MG63 (cell line): Measurements from ENCODE around the gene PLXNC1. TPM values are rescaled to one million over a fixed set of nuclear protein-coding genes. Genes with fewer than 3 reads are reported as not detected.

ENCODE experiments used
- DNase-seq: peaks from one replicate; pipeline ENCODE4 v3.0.0-alpha.2; 2020
- H3K27me3 ChIP-seq: fragments of 250-450 bp; sonication (Bioruptor Pico); 2 replicates; pipeline ENCODE4 v1.5.1; 2020; ENCODE audit warnings: mild to moderate bottlenecking, moderate library complexity
- H3K36me3 ChIP-seq: fragments of 250-450 bp; sonication (Bioruptor Pico); 2 replicates; pipeline ENCODE4 v1.5.1; 2020; ENCODE audit warnings: mild to moderate bottlenecking, moderate library complexity
- H3K4me3 ChIP-seq: fragments of 250-450 bp; sonication (Bioruptor Pico); 2 replicates; pipeline ENCODE4 v1.5.1; 2020; ENCODE audit warnings: mild to moderate bottlenecking, moderate library complexity
- H3K9me3 ChIP-seq: fragments of 250-450 bp; sonication (Bioruptor Pico); 2 replicates; pipeline ENCODE4 v1.5.1; 2020; ENCODE audit warnings: mild to moderate bottlenecking, moderate library complexity
- total RNA-seq: library from RNA; depleted of rRNA; stranded (reverse); fragments of >200 nt; shearing (Covaris generic); gene quantifications from 2 replicates; pipeline ENCODE4 v1.2.3, GENCODE V29; 2014; ENCODE audit warnings: low replicate concordance

PLXNC1 gene
- total RNA-seq, 1 experiment from 2014 or later, result 0.16 TPM

DNA sequence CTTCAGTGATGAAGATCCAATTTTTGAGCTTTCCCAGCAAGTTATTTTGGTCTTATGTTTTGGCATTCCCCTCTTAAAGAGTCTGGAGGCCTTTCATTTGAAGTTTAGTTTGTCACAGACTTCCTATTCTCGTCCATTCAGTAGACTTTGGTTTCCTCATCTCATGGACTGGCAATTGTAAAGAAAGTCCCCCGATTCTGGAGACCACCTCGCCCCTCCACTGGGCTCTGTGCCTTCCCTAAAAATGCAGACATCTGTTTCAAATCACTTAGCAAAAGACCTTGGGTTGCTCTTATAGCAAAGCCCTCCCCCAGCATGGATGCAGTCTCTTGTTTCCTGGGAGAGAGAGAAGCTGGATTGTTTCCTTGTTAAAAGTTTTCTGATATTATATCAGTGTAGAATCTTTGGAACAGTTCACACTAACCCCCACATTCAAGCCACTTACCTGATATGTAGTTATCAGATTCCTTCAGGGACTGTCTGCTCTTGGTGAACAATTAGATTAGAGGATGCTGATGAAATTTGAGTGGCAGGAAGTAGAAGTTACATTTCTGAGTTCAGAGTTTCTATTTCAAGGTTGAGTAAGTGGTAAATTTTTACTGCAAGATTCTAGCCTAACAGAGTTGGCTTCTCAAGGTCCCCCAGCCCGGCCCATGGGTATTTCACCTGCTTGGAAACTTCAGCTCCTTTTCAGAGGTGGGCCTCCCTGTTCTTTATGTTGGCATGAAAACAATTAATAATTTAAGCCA, 56.3 kb downstream of the PLXNC1 start:
- Histone ChIP-seq H3K27me3 (no peaks in the 10 kb centered on the region), H3K36me3 (no peaks in the 10 kb centered on the region), H3K4me3 (no peak overlapping the region), H3K9me3 (no peaks in the 10 kb centered on the region; the same call in 1 of the 2 replicates)
- DNase-seq, result no peak

DNA sequence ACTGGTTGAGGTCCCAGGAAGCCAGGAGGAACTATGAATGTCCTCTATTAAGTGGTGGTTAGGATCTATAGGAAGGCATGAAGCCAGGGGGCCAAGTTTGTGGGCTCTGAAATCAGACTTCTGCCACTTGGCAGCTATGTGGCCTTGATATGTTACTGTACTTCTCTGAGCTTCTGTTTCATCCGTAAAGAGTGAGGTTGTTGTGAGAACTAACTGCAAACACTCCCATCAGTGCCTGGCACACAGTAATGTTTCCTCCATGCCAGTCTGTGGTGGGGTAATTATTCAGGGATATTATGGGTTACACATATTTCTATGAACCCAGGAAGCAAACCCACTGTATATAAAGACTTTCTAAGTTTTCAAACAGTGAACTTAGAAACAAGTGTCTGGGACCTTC, 57.4 kb downstream of the PLXNC1 start:
- H3K36me3 ChIP-seq, result no peaks in the 10 kb centered on the region
- no peaks in the 10 kb centered on the region for H3K27me3 ChIP-seq
- no peak overlapping the region for H3K4me3 ChIP-seq
- DNase-seq, result no peak
- no peaks in the 10 kb centered on the region; the same call in 1 of the 2 replicates for H3K9me3 ChIP-seq

DNA sequence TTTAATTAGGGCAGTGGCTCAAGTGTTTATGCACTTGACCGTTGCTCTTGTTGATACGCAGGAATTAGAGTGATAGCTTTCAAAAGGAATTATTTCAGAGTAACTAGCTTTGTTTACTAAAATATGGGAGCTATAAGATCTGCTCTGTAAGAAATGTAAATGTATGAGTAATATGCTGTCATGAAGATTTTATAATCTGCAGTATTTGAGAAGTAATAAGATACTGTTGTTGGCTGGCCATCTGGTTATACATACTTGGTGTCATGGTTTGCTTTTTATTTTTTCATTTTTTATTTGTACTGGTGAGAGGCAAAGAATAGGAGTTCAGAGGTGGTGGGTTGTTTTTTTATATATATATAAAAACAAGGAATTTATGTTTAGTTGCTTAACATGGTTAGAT, 58.5 kb downstream of the PLXNC1 start:
- no peaks in the 10 kb centered on the region; the same call in 1 of the 2 replicates for H3K9me3 ChIP-seq
- no peak for DNase-seq
- H3K27me3 ChIP-seq, result no peaks in the 10 kb centered on the region
- no peak overlapping the region for H3K4me3 ChIP-seq
- no peaks in the 10 kb centered on the region for H3K36me3 ChIP-seq

DNA sequence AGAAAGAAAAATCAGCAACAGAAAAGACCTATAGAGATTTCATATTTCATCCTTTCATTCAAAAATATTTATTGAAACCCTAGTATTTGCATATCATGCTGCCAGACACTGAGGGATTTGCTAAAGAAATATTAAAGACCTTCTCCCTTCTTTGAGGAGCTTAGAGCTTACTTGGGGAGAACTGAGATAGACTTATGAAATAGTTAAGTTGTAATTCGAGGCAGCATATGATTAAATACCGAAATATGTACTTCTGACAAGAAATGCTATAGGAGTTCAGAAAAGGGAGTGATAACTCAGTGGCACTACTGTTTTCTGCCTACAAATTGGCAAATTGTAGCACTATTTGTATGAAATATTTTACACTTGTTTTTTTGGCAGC, 59.1 kb downstream of the PLXNC1 start:
- Histone ChIP-seq H3K36me3 (no peaks in the 10 kb centered on the region), H3K27me3 (no peaks in the 10 kb centered on the region), H3K9me3 (no peaks in the 10 kb centered on the region; the same call in 1 of the 2 replicates), H3K4me3 (no peak overlapping the region)
- no peak for DNase-seq

DNA sequence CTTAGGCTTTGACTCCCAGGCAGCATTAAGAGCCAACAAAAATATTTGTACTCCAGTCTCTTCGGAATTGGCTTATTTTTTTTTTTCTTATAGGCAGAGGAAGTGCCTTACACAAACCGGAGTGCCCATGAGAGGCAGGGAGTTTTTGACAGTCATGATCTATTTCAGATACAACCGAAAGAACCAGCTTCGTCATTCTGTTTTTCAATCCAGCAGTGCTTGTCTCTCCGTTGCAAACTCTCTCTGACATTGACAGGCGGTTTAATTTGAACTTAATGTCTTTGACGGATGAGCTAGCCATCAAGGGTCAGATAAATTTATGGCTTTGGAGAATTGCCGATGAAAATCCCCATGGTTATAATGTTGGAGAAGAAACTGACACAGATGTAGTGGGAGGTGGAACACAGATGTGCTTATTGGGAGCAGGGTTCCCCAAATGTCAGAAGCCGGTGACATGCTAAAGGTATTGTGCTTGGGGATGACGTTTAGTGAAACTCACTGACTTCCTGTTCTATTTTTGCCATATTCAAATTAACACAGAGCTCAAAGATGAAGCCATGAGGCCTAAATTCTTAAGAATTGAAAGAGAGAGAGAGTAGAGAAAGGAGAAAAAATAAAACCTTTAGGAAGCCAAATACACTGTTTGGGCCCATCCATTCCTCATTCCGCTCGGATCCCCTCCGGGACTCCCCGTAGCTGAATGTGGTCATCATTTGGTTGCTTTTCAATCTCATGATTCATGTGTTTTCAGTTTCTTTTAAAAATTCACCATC, 59.7 kb downstream of the PLXNC1 start:
- Histone ChIP-seq H3K9me3 (no peaks in the 10 kb centered on the region; the same call in 1 of the 2 replicates), H3K27me3 (no peaks in the 10 kb centered on the region), H3K36me3 (no peaks in the 10 kb centered on the region), H3K4me3 (no peak overlapping the region)
- peak; percentile 25 for DNase-seq

DNA sequence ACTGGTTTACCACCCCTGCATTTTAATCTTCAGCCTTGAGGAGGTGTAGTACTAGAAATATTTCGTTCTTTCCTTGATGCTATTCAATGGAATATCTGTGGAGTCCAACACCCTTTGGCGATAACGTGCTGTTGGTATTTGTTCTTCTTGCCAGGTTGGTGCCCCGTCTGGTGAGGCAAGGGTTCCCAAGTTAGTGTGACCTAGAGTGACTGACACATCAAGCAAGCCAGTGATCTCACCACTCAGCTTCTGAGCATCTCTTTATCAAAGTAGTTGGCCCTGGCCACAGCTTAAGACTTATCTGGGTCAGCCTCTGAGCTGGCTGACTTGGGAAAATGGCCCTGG, 60.2 kb downstream of the PLXNC1 start:
- Histone ChIP-seq H3K9me3 (no peaks in the 10 kb centered on the region; the same call in 1 of the 2 replicates), H3K36me3 (no peaks in the 10 kb centered on the region), H3K27me3 (no peaks in the 10 kb centered on the region), H3K4me3 (no peak overlapping the region)
- no peak for DNase-seq

DNA sequence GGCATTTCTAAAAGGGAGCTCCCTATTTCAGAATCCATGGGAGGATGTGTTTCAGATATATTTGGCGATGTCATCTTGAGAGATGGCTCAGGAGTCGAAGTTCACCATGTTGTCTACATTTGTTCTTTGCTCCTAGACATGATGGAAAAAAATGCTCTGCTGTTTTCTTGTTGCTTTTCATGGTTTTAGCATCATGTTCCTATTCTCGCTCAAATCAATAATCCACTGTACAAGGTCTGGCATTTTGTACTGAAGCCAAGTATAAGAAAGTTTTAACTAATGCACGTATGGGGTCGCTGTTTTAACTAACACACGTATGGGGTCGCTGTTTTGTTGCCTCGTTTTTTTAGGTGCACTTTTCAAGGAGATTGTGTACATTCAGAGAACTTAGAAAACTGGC, 60.9 kb downstream of the PLXNC1 start:
- H3K36me3 ChIP-seq, result no peaks in the 10 kb centered on the region
- DNase-seq, result no peak
- no peaks in the 10 kb centered on the region for H3K27me3 ChIP-seq
- no peak overlapping the region for H3K4me3 ChIP-seq
- no peaks in the 10 kb centered on the region; the same call in 1 of the 2 replicates for H3K9me3 ChIP-seq

DNA sequence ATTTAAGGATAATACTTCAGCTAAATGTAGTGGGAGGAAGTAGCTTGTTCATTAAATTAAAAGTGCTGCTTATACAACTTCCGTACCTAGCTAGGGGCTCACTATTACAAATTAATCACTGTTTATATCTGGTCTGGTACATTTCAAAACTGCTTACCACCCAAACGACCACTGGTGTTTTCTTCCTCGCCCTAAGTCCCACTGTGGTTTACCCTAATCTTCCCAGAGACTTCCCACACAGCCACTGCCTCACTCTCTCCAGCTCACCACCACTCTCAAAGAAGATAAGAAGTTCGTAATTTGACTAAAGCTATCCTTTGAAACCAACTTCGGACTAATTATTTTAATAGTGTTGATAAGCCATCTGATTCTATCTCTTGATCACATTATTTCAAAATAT, 62.6 kb downstream of the PLXNC1 start:
- DNase-seq, result no peak
- no peaks in the 10 kb centered on the region; the same call in 1 of the 2 replicates for H3K9me3 ChIP-seq
- H3K36me3 ChIP-seq, result no peaks in the 10 kb centered on the region
- H3K4me3 ChIP-seq, result no peak overlapping the region
- peaks cover 2% of the 10 kb centered on the region; the same call in 1 of the 2 replicates for H3K27me3 ChIP-seq

DNA sequence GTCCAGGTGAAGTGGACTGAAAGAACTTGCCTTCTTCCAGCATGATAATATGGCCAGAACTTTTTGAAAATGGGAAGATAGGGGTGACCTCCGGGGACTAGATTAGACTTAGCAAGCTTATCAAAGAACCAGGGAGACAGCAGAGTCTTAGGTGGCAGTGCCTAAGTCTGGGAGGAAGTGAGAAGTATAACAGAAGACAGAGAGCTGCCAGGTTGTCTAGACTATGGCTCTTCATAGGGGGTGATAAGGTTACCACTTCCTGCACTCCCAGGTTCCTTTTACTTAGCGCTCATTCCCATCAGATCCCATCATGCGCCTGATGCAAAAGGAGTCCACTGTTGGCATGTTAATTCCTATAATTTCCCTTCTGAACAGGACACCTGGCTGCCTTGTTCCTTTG, 69.9 kb downstream of the PLXNC1 start:
- DNase-seq, result no peak
- Histone ChIP-seq H3K27me3 (peaks cover 2% of the 10 kb centered on the region), H3K9me3 (no peaks in the 10 kb centered on the region), H3K4me3 (no peak overlapping the region), H3K36me3 (no peaks in the 10 kb centered on the region)

DNA sequence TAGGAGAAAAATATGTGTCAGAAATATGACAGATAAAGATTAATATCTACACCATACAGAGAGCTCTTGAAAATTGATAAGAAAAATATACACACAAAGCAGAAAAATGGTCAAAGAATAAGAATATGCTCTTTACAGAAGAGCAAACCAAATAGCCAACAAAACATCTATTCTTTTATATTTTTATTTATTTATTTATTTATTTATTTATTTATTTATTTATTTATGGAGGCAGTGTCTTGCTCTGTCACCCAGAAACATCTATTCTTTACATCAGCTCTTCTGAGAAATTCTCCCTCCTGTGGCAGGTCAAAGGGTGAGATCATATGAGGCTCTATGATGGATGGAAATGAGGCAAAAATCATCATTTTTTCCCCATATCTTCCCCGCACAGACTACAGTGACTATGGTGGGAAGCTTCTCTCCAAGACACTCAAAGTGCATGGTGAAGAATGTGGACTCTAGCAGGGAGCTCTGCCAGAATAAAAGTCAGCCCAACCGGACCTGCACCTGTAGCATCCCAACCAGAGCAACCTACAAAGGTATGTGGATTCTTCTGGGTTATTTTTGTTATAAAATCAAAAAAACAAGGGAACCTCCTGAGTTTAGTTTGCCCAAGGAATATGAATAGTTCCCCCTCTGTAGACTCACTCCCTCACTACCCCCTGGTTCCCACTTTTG, 71.4 kb downstream of the PLXNC1 start:
- DNase-seq, result no peak
- Histone ChIP-seq H3K9me3 (no peaks in the 10 kb centered on the region), H3K4me3 (no peak overlapping the region), H3K36me3 (no peaks in the 10 kb centered on the region), H3K27me3 (peaks cover 2% of the 10 kb centered on the region)

DNA sequence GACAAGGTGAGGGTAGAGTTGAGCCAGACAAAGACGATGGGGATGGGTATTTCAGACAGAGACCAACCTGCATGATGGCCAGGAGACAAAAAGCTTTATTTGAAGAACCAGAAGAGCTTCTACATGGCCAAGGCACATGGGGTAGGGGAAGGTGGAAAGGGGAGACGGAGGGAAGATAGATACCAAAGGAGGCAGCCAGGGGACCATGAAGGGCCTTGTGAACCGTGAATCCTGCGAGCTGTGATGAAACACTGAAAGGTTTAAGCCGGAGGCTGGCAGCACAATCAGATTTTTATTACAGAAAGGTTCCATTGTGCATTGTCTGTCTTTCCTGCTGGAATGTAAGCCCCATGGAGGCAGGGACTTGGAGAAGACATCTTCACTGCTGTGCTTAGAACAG, 72.4 kb downstream of the PLXNC1 start:
- DNase-seq, result no peak
- Histone ChIP-seq H3K4me3 (no peak overlapping the region), H3K27me3 (no peaks in the 10 kb centered on the region; the same call in 1 of the 2 replicates), H3K9me3 (no peaks in the 10 kb centered on the region), H3K36me3 (no peaks in the 10 kb centered on the region)

DNA sequence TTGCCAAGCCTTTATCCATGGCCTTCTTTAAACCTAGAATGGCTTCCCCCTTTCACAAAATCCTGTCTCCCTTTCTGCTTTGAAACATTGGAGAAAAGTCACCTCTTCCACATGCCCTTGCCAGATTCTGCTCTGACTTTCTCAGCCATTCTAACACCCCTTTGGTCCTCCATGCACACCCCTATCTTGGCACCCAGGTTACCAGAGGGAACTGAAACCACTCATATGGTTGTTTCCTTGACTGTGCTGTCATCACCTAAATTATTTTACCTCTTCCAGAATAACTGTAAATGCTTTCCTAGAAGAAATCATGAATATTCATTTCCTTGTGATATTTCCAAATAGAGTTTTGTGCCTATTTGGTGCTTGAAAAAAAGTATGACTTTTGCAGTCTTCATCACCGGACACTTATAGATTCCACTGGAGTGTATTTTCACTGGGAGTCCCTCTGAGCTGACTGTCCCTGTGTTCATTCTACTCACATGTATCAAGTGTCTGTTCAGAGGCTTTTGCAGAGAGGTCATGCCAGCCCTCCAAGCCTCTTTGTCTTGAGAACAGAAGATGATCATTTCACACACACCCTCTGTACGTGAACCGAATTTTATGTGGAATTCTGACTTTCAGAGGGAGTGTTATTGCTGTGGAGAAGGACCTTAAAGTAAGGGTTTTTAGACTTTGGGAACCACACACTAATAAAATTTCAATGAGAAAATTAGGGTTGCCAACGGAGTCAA, 74.1 kb downstream of the PLXNC1 start:
- no peaks in the 10 kb centered on the region; the same call in 1 of the 2 replicates for H3K27me3 ChIP-seq
- no peaks in the 10 kb centered on the region for H3K9me3 ChIP-seq
- no peak for DNase-seq
- H3K36me3 ChIP-seq, result no peaks in the 10 kb centered on the region
- no peak overlapping the region for H3K4me3 ChIP-seq

DNA sequence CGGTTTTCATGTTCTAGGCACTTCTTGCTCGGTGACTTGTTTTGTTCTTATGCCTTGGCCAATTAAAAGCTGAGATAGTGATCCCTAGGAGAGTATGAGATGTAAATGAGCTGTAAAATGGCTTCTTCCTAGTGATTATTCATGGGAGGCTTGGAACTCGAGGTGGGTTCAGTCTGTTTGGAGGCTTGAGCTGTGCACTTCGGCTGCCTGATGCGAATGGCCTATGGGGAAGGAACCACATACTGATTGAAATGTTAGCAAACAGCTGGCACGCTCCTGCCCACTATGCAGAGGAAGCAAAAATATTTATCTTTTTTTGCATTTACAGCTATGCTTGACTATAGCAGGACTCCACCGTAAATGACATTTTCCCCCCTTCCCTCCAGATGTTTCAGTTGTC, 75.5 kb downstream of the PLXNC1 start:
- Histone ChIP-seq H3K36me3 (no peaks in the 10 kb centered on the region), H3K4me3 (no peak overlapping the region), H3K27me3 (peaks cover 5% of the 10 kb centered on the region; the same call in 1 of the 2 replicates), H3K9me3 (no peaks in the 10 kb centered on the region)
- no peak for DNase-seq

DNA sequence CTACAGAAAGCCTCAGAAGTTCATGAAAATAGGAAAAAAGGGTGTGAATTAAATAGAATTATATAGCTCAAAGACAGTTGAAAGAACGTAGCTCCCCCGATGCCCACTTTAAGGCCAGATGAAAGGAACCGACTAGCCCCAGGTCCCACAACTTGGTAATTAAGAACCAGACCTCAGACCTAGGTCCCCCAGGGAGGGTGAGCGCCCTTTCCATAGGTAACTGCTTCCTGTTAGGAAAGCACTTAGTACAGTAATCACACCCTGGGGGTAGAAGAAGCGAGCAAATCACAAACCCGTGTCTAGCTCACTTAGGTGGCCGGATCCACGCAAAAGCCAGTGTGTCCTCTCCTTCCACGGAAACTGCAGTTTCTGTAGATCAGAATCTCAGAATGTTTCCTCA, 77.1 kb downstream of the PLXNC1 start:
- Histone ChIP-seq H3K9me3 (no peaks in the 10 kb centered on the region), H3K36me3 (no peaks in the 10 kb centered on the region), H3K27me3 (peaks cover 7% of the 10 kb centered on the region), H3K4me3 (no peak overlapping the region)
- DNase-seq, result no peak

DNA sequence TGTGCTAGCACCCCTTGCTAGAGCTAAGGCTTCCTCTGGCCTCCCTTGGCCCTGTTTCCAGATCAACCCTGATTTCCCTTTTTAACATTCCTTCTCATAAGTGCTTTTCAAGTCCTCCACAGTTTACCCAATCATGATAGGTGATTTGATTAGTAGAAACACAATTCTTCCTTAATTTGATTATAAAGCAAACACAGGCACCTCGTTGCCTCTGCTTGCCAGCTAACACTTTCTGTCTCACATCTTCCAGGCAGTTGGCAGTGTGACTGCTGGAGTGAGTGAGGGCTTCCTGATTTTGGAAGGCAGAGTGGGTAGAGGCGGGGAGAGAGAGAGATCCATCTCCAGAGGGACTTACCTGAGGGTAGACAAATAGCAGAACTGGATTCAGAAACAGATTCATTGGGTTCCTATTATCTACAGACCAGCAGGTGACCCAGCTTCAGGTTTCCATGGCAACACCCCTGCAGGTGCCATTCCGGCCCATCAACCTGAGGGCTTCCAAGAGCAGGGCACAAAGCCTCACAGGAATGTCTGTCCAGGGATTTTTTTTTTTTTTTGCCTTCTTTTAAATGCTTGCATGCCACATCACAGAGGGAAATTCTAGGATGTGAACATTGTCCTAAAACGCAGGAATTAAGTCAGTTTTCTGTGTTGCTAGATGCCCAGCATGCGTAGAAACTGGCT, 77.7 kb downstream of the PLXNC1 start:
- Histone ChIP-seq H3K36me3 (no peaks in the 10 kb centered on the region), H3K9me3 (no peaks in the 10 kb centered on the region), H3K4me3 (no peak overlapping the region), H3K27me3 (peaks cover 7% of the 10 kb centered on the region)
- no peak for DNase-seq

DNA sequence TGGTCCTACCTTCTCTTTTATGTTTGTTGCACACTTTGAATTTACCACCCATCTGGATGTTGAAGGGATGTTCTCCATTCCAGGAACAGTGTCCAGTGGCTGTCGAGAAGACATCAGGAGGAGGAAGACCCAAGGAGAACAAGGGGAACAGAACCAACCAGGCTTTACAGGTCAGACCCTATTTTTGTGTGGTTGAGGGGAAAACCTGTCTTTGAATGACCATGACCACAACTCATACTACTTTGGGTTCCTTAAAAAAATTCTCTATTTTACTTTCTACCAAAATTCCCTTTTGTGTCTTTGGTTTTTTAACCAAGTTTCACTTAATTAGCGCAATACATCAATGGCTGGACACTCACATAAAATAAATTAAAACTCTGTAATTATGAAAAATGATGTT, 78.7 kb downstream of the PLXNC1 start:
- H3K27me3 ChIP-seq, result peaks cover 7% of the 10 kb centered on the region
- no peak for DNase-seq
- no peaks in the 10 kb centered on the region for H3K36me3 ChIP-seq
- no peaks in the 10 kb centered on the region for H3K9me3 ChIP-seq
- H3K4me3 ChIP-seq, result no peak overlapping the region
